Nephron (organoid): ENCODE data around the gene MAP3K2.

ENCODE experiments used
- H3K27ac Mint-ChIP-seq, 3 experiments: 2 replicates each; pipeline ENCODE4 v1.8.0; 2020; ENCODE audit warnings: mixed read lengths in 3 of 3, mild to moderate bottlenecking in 2 of 3, moderate library complexity in 1 of 3
- H3K27me3 Mint-ChIP-seq: 2 replicates; pipeline ENCODE4 v1.8.0; 2021; ENCODE audit warnings: low read depth, mild to moderate bottlenecking, moderate library complexity, mixed read lengths
- H3K36me3 Mint-ChIP-seq: 2 replicates; pipeline ENCODE4 v1.8.0; 2020; ENCODE audit warnings: low read depth, mixed read lengths
- H3K4me1 Mint-ChIP-seq: 2 replicates; pipeline ENCODE4 v1.8.0; 2020; ENCODE audit warnings: mixed read lengths
- H3K4me3 Mint-ChIP-seq, 3 experiments: 2 replicates each; pipeline ENCODE4 v1.8.0; 2020; ENCODE audit warnings: mild to moderate bottlenecking in 3 of 3, mixed read lengths in 3 of 3, moderate library complexity in 2 of 3
- H3K9me3 Mint-ChIP-seq: 2 replicates; pipeline ENCODE4 v1.8.0; 2020; ENCODE audit warnings: mixed read lengths
- CTCF ChIP-seq, 3 experiments: fragments of 200-600 bp; sonication (generic); IDR thresholded peaks; one replicate each; pipeline ENCODE4 v1.5.0; 2021; ENCODE audit warnings: antibody characterized with exemption in 3 of 3; ENCODE audit not compliant: unreplicated experiment in 3 of 3

The MAP3K2 gene

GRCh38 chr2:127305990-127306585 lies 81.7 kb downstream of the MAP3K2 start:
- Mint-ChIP-seq H3K9me3 (no peaks in the 10 kb centered on the region), H3K4me3 (no peak overlapping the region), H3K27me3 (no peaks in the 10 kb centered on the region), H3K36me3 (peaks cover 22% of the 10 kb centered on the region), H3K27ac (no peak overlapping the region), H3K4me1 (no peaks in the 10 kb centered on the region)
- no peak for TF ChIP-seq CTCF (IDR thresholded peaks at IDR 0.05; ENCODE audit: unreplicated experiment in 3 of 3)

- Mint-ChIP-seq H3K4me1 (no peaks in the 10 kb centered on the region), H3K27ac (no peak overlapping the region), H3K9me3 (no peaks in the 10 kb centered on the region), H3K36me3 (peaks cover 14% of the 10 kb centered on the region), H3K27me3 (no peaks in the 10 kb centered on the region), H3K4me3 (no peak overlapping the region)
- no peak for TF ChIP-seq CTCF (IDR thresholded peaks at IDR 0.05; ENCODE audit: unreplicated experiment in 3 of 3)
These were observed 85.6 kb downstream of the MAP3K2 start for GRCh38 chr2:127302168-127302567.

- H3K4me3 Mint-ChIP-seq = peak within 1 kb of the TSS; percentile 95 to 100 (median 100)
- no peaks in the 10 kb centered on the region for H3K9me3 Mint-ChIP-seq
- H3K36me3 Mint-ChIP-seq = peaks cover 31% of the 10 kb centered on the region
- peaks cover 19% of the 10 kb centered on the region for H3K4me1 Mint-ChIP-seq
- no peak for TF ChIP-seq CTCF (IDR thresholded peaks at IDR 0.05; ENCODE audit: unreplicated experiment in 3 of 3)
- peak within 1 kb of the TSS; percentile 91 to 100 (median 97) for H3K27ac Mint-ChIP-seq
- H3K27me3 Mint-ChIP-seq = no peaks in the 10 kb centered on the region
These were observed 93.8 kb downstream of the MAP3K2 start, which contains the start of gene ERCC3 for GRCh38 chr2:127293748-127294562. TSS of gene ERCC3 (minus strand) at chr2:127294144. CDS start at chr2:127294081, 63 bp downstream.

- H3K36me3 Mint-ChIP-seq = peaks cover 37% of the 10 kb centered on the region
- peaks cover 19% of the 10 kb centered on the region for H3K4me1 Mint-ChIP-seq
- H3K9me3 Mint-ChIP-seq = no peaks in the 10 kb centered on the region
- H3K27me3 Mint-ChIP-seq = no peaks in the 10 kb centered on the region
- H3K4me3 Mint-ChIP-seq = peak overlapping the region; percentile 95 to 100 (median 100)
- no peak for TF ChIP-seq CTCF (IDR thresholded peaks at IDR 0.05; ENCODE audit: unreplicated experiment in 3 of 3)
- H3K27ac Mint-ChIP-seq = peak overlapping the region; percentile 64 to 91 (median 88)
These were observed 94.4 kb downstream of the MAP3K2 start for GRCh38 chr2:127293386-127293747.

- Mint-ChIP-seq H3K27me3 (no peaks in the 10 kb centered on the region), H3K36me3 (peaks cover 82% of the 10 kb centered on the region), H3K4me3 (no peak overlapping the region), H3K9me3 (peaks cover 8% of the 10 kb centered on the region), H3K4me1 (peaks cover 9% of the 10 kb centered on the region), H3K27ac (no peak overlapping the region)
- TF ChIP-seq CTCF (IDR thresholded peaks at IDR 0.05; ENCODE audit: unreplicated experiment in 3 of 3) = no peak
These were observed 99.5 kb downstream of the MAP3K2 start for GRCh38 chr2:127288274-127288673.
